Esophagus muscularis mucosa (tissue), 4 donors: ENCODE measurements around the gene OXNAD1.

Experiments used
- CTCF ChIP-seq, 3 experiments: fragments of 200-600 bp in 2 of 3; fragments of 450-650 bp in 1 of 3; sonication (generic) in 2 of 3; IDR thresholded peaks; one replicate each; pipeline ENCODE4 v1.5.1; 2017 to 2019; ENCODE audit warnings: antibody characterized with exemption in 3 of 3, mild to moderate bottlenecking in 2 of 3, moderate library complexity in 1 of 3
- EP300 ChIP-seq: sonication (generic); formaldehyde crosslinking; IDR thresholded peaks from one replicate; pipeline ENCODE4 v1.6.1; 2017; ENCODE audit warnings: antibody characterized with exemption
- POLR2A ChIP-seq: fragments of 450-650 bp; IDR thresholded peaks from one replicate; pipeline ENCODE4 v1.6.1; 2017; ENCODE audit warnings: antibody characterized with exemption, moderate library complexity, mild to moderate bottlenecking, low read depth
- POLR2AphosphoS5 ChIP-seq, 2 donors: sonication (generic); formaldehyde crosslinking; IDR thresholded peaks; one replicate each; pipeline ENCODE4 v1.6.1; 2017; ENCODE audit warnings: antibody characterized with exemption in 2 of 2

DNA sequence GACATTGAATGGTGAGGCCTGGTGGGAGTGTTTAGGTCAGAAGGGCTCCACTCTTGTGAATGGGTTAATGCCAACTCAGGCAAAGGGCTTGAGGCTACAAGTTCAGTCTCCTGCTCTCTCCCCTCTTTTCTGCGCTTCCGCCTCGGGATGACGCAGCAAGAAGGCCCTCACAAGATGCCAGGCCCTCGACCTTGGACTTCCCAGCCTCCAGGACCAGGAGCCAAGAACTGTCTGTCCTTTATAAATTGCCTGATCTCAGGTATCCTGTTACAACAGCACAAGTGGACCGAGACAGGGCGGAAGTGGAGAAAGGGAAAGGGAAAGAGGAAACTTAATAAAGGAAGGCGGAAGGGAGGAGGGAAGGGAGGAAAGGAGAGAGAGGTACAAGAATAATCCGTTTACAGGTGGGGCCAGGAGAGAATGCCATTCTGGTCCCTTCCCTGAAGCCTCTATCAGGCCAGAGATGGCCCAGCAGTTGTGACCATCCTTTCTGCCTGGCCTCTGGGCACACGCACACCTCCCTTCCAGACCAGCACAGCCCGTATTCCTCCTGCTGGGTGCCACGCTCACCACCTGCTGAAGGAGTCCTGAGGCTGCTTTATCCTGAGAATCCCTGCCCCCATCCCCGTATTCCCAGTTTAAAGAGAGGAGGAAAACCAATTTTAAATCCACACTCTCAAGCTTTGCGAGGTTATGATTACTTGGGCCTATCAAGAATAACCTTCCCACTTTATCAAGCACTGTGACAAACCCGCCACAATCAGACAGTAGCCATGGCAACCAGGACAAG, 64.2 kb downstream of the OXNAD1 start:
- TF ChIP-seq POLR2AphosphoS5 (IDR thresholded peaks at IDR 0.05) (no peak), POLR2A (no peak), EP300 (no peak), CTCF (IDR thresholded peaks at IDR 0.05) (no peak)
